GOT3 (cell line): Measurements from ENCODE around the gene TMEM139.
"Not testable (repeated sequence)": the region's sequence is repeated elsewhere in the genome, so short reads cannot be mapped to it uniquely, and the experiment has no call there.

Experiments
- DNase-seq: peaks from one replicate; lab custom pipeline; 2025; ENCODE audit warnings: mixed read lengths; lab: John Stamatoyannopoulos, UW

The TMEM139 gene

GRCh38 chr7:143259765-143260164, 25.0 kb upstream of the TMEM139 start:
- no peak for DNase-seq

GRCh38 chr7:143261901-143262300, 22.9 kb upstream of the TMEM139 start:
- no peak for DNase-seq

GRCh38 chr7:143263266-143264195, 21.2 kb upstream of the TMEM139 start, which contains the start of gene GSTK1:
Gene GSTK1, plus strand, starts transcription at chr7:143263441. Its CDS starts 73 bp downstream, at chr7:143263514.
- peak; percentile 42 for DNase-seq

- not testable (repeated sequence) for DNase-seq
Measured at GRCh38 chr7:143264196-143264568, 20.6 kb upstream of the TMEM139 start.

GRCh38 chr7:143265017-143265693, 19.6 kb upstream of the TMEM139 start:
- DNase-seq, result no peak

GRCh38 chr7:143269251-143269650, 15.5 kb upstream of the TMEM139 start:
- DNase-seq, result no peak

- DNase-seq, result no peak
Measured at GRCh38 chr7:143271240-143271639, 13.5 kb upstream of the TMEM139 start.

- DNase-seq, result no peak
Measured at GRCh38 chr7:143272871-143273270, 11.9 kb upstream of the TMEM139 start.

GRCh38 chr7:143279186-143280098, 5.3 kb upstream of the TMEM139 start:
- no peak for DNase-seq

GRCh38 chr7:143280160-143280559, 4.6 kb upstream of the TMEM139 start:
- DNase-seq, result no peak

GRCh38 chr7:143280566-143280965, 4.2 kb upstream of the TMEM139 start:
- DNase-seq, result no peak

- no peak for DNase-seq
Measured at GRCh38 chr7:143281529-143281928, 3.2 kb upstream of the TMEM139 start.

GRCh38 chr7:143282124-143282523, 2.6 kb upstream of the TMEM139 start:
- DNase-seq, result no peak

- no peak for DNase-seq
Measured at GRCh38 chr7:143283381-143283780, 1.4 kb upstream of the TMEM139 start.

- DNase-seq, result no peak
Measured at GRCh38 chr7:143285470-143285778, 666 bp downstream of the TMEM139 start.

- DNase-seq, result no peak
Measured at GRCh38 chr7:143285806-143286521, 1.2 kb downstream of the TMEM139 start.

- DNase-seq, result no peak
Measured at GRCh38 chr7:143286522-143286890, 1.7 kb downstream of the TMEM139 start.

GRCh38 chr7:143287339-143287934, 2.7 kb downstream of the TMEM139 start:
- no peak for DNase-seq

GRCh38 chr7:143287935-143288826, 3.4 kb downstream of the TMEM139 start, which contains the start of gene CASP2:
Gene CASP2, plus strand, starts transcription at chr7:143288351. Its CDS starts 105 bp downstream, at chr7:143288456.
- peak; percentile 94 for DNase-seq

- no peak for DNase-seq
Measured at GRCh38 chr7:143288836-143289235, 4.1 kb downstream of the TMEM139 start.
